MCF 10A (cell line): ENCODE results near the gene LRRN2. TPM values are rescaled to one million over a fixed set of nuclear protein-coding genes. Genes with fewer than 3 reads are reported as not detected.

Experiments used
- BruUV-seq: library from RNA; stranded (reverse); fragments of 400-500 nt; replicated peaks from 2 replicates; lab custom pipeline; 2021; lab: Mats Ljungman, UMichigan
- CTCF ChIA-PET: fragments of 300-600 bp; sonication (Branson Sonifier 250); formaldehyde crosslinking; extraction: SDS; loops from one replicate; lab custom pipeline; 2021; ENCODE audit warnings: antibody characterized with exemption, inconsistent platforms; lab: Yijun Ruan, JAX
- POLR2A ChIA-PET: fragments of 300-600, 350-650 bp; sonication (Branson Sonifier 250); formaldehyde crosslinking; extraction: SDS; loops from one replicate; lab custom pipeline; 2020; ENCODE audit warnings: antibody characterized with exemption, inconsistent platforms; lab: Yijun Ruan, JAX
- DNase-seq: peaks from one replicate; pipeline ENCODE4 v3.0.0-alpha.2; 2018; ENCODE audit not compliant: unreplicated experiment
- H3K27ac Mint-ChIP-seq: one replicate; pipeline ENCODE4 v1.8.0; 2022; ENCODE audit warnings: mild to moderate bottlenecking, low read depth, mixed read lengths; ENCODE audit not compliant: unreplicated experiment
- H3K27me3 Mint-ChIP-seq: one replicate; pipeline ENCODE4 v1.8.0; 2022; ENCODE audit warnings: mixed read lengths; ENCODE audit not compliant: insufficient read depth, unreplicated experiment
- H3K36me3 Mint-ChIP-seq: one replicate; pipeline ENCODE4 v1.8.0; 2022; ENCODE audit warnings: mild to moderate bottlenecking, moderate library complexity, mixed read lengths; ENCODE audit not compliant: insufficient read depth, unreplicated experiment
- H3K4me1 Mint-ChIP-seq: one replicate; pipeline ENCODE4 v1.8.0; 2022; ENCODE audit warnings: mixed read lengths; ENCODE audit not compliant: insufficient read depth, unreplicated experiment
- H3K4me3 Mint-ChIP-seq: one replicate; pipeline ENCODE4 v1.8.0; 2022; ENCODE audit warnings: mild to moderate bottlenecking, moderate library complexity, mixed read lengths; ENCODE audit not compliant: unreplicated experiment
- H3K9me3 Mint-ChIP-seq: one replicate; pipeline ENCODE4 v1.8.0; 2022; ENCODE audit warnings: mixed read lengths; ENCODE audit not compliant: unreplicated experiment
- CTCF ChIP-seq: fragments of 200-600 bp; IDR thresholded peaks from one replicate; pipeline ENCODE4 v1.8.0; 2022; ENCODE audit warnings: antibody characterized with exemption, mild to moderate bottlenecking; ENCODE audit not compliant: unreplicated experiment
- intact Hi-C: fragments of 100-400 bp; cut with micrococcal nuclease; formaldehyde crosslinking; loops from 2 replicates; pipeline ENCODE4 v1.14.1; 2022
- total RNA-seq: library from RNA; stranded (reverse); gene quantifications from 2 replicates; pipeline ENCODE4 v1.2.3, GENCODE V29; 2022

The LRRN2 gene
- total RNA-seq, 1 experiment from 2014 or later: not detected

- Mint-ChIP-seq H3K9me3 (no peaks in the 10 kb centered on the region), H3K27ac (no peak overlapping the region), H3K36me3 (no peaks in the 10 kb centered on the region), H3K4me3 (no peak overlapping the region), H3K27me3 (no peaks in the 10 kb centered on the region), H3K4me1 (no peaks in the 10 kb centered on the region)
- DNase-seq: no peak
- CTCF ChIA-PET: interaction anchor here (0.6 to 43.9 kb wide), 4 partner anchors 12 to 1243 kb away, joined by 3 to 1156 read pairs (median 8); no protein-coding TSS in a partner anchor
- TF ChIP-seq CTCF: no peak
- intact Hi-C loops: no loop called here
- POLR2A ChIA-PET: no interaction called here
- no TSS peak for BruUV-seq
These were observed 100.7 kb downstream of the LRRN2 start for GRCh38 chr1:204584699-204585372.

GRCh38 chr1:204583909-204584632 lies 101.5 kb downstream of the LRRN2 start:
- H3K36me3 Mint-ChIP-seq: no peaks in the 10 kb centered on the region
- no peak for TF ChIP-seq CTCF
- H3K4me1 Mint-ChIP-seq: no peaks in the 10 kb centered on the region
- H3K4me3 Mint-ChIP-seq: no peak overlapping the region
- H3K27ac Mint-ChIP-seq: no peak overlapping the region
- peak; percentile 49 for DNase-seq
- no peaks in the 10 kb centered on the region for H3K27me3 Mint-ChIP-seq
- intact Hi-C loops: no loop called here
- no TSS peak for BruUV-seq
- ChIA-PET POLR2A (no interaction called here), CTCF (interaction anchor here (0.6 to 43.9 kb wide), 4 partner anchors 10 to 1242 kb away, joined by 3 to 1156 read pairs (median 8); no protein-coding TSS in a partner anchor)
- H3K9me3 Mint-ChIP-seq: no peaks in the 10 kb centered on the region

GRCh38 chr1:204581759-204582158 lies 103.8 kb downstream of the LRRN2 start:
- no peak overlapping the region for H3K27ac Mint-ChIP-seq
- intact Hi-C loops: no loop called here
- H3K4me3 Mint-ChIP-seq: no peak overlapping the region
- H3K4me1 Mint-ChIP-seq: peaks cover 5% of the 10 kb centered on the region
- BruUV-seq: no TSS peak
- DNase-seq: no peak
- no peak for TF ChIP-seq CTCF
- POLR2A ChIA-PET: no interaction called here
- no peaks in the 10 kb centered on the region for H3K9me3 Mint-ChIP-seq
- CTCF ChIA-PET: interaction anchor here (43.9 kb wide), 1 partner anchor 219 kb away, joined by 1156 read pairs; no protein-coding TSS in a partner anchor
- no peaks in the 10 kb centered on the region for H3K27me3 Mint-ChIP-seq
- H3K36me3 Mint-ChIP-seq: no peaks in the 10 kb centered on the region

GRCh38 chr1:204580862-204581261 lies 104.7 kb downstream of the LRRN2 start:
- H3K9me3 Mint-ChIP-seq: no peaks in the 10 kb centered on the region
- DNase-seq: no peak
- H3K27me3 Mint-ChIP-seq: no peaks in the 10 kb centered on the region
- H3K4me3 Mint-ChIP-seq: no peak overlapping the region
- ChIA-PET POLR2A (interaction anchor here (0.6 to 0.7 kb wide), 3 partner anchors 24 to 230 kb away, joined by 3 to 4 read pairs (median 3); no protein-coding TSS in a partner anchor), CTCF (interaction anchor here (0.6 to 43.9 kb wide), 2 partner anchors 219 to 1077 kb away, joined by 3 to 1156 read pairs; no protein-coding TSS in a partner anchor)
- no peaks in the 10 kb centered on the region for H3K36me3 Mint-ChIP-seq
- peaks cover 5% of the 10 kb centered on the region for H3K4me1 Mint-ChIP-seq
- no peak overlapping the region for H3K27ac Mint-ChIP-seq
- intact Hi-C loops: no loop called here
- BruUV-seq: no TSS peak
- no peak for TF ChIP-seq CTCF
